Loucy (cell line): ENCODE results near the gene TEPSIN.

Experiments used
- H2AFZ ChIP-seq: fragments of 200-600 bp; sonication (generic); 2 replicates; pipeline ENCODE4 v1.6.0; 2016; ENCODE audit warnings: antibody characterized with exemption, mild to moderate bottlenecking, low read length, moderate library complexity
- H3F3A ChIP-seq: fragments of 200-600 bp; 2 replicates; pipeline ENCODE4 v1.6.0; 2016; ENCODE audit warnings: antibody characterized with exemption, low read depth, mild to moderate bottlenecking
- H3K27me3 ChIP-seq: fragments of 200-600 bp; sonication (generic); 2 replicates; pipeline ENCODE4 v1.6.1; 2014; ENCODE audit warnings: low read length, mild to moderate bottlenecking; ENCODE audit not compliant: insufficient read depth, poor library complexity, severe bottlenecking
- H3K36me3 ChIP-seq: fragments of 200-600 bp; sonication (generic); 2 replicates; pipeline ENCODE4 v1.6.1; 2016; ENCODE audit warnings: low read length; ENCODE audit not compliant: insufficient read depth
- H3K4me1 ChIP-seq: fragments of 200-600 bp; sonication (generic); 2 replicates; pipeline ENCODE4 v1.5.1; 2014; ENCODE audit warnings: low read length, mild to moderate bottlenecking; ENCODE audit not compliant: insufficient read depth, poor library complexity, severe bottlenecking
- H3K4me2 ChIP-seq: fragments of 200-600 bp; sonication (generic); 2 replicates; pipeline ENCODE4 v1.6.0; 2014; ENCODE audit warnings: antibody characterized with exemption, low read length, low read depth, mild to moderate bottlenecking; ENCODE audit not compliant: poor library complexity, severe bottlenecking
- H3K4me3 ChIP-seq: fragments of 200-600 bp; sonication (generic); 2 replicates; pipeline ENCODE4 v1.5.1; 2014; ENCODE audit warnings: low read length, mild to moderate bottlenecking, mixed read lengths; ENCODE audit not compliant: poor library complexity, severe bottlenecking
- H3K79me2 ChIP-seq: fragments of 200-600 bp; sonication (generic); 2 replicates; pipeline ENCODE4 v1.6.1; 2014; ENCODE audit warnings: low read length; ENCODE audit not compliant: insufficient read depth
- H3K9ac ChIP-seq: fragments of 200-600 bp; sonication (generic); 2 replicates; pipeline ENCODE4 v1.6.0; 2014; ENCODE audit warnings: mild to moderate bottlenecking, low read depth, low read length, moderate library complexity; ENCODE audit not compliant: poor library complexity, severe bottlenecking
- H3K9me2 ChIP-seq: fragments of 200-600 bp; sonication (generic); replicated peaks from 2 replicates; pipeline ENCODE4 v1.6.1; 2016; ENCODE audit warnings: low read depth, low read length, mixed read lengths
- H3K9me3 ChIP-seq: fragments of 200-600 bp; sonication (generic); 2 replicates; pipeline ENCODE4 v1.6.1; 2014; ENCODE audit warnings: mild to moderate bottlenecking, antibody characterized with exemption, low read length, low read depth; ENCODE audit not compliant: insufficient read depth
- H4K20me1 ChIP-seq: fragments of 200-600 bp; sonication (generic); 2 replicates; pipeline ENCODE4 v1.6.0; 2014; ENCODE audit warnings: antibody characterized with exemption, low read length, mild to moderate bottlenecking; ENCODE audit not compliant: insufficient read depth, poor library complexity, severe bottlenecking
- CTCF ChIP-seq: fragments of 200-600 bp; sonication (generic); conservative IDR thresholded peaks from 2 replicates; pipeline ENCODE4 v1.5.1; 2014; ENCODE audit warnings: mild to moderate bottlenecking, antibody characterized with exemption, low read length
- EZH2phosphoT487 ChIP-seq: fragments of 200-600 bp; IDR thresholded peaks from 2 replicates; pipeline ENCODE4 v1.6.1; 2018; ENCODE audit warnings: antibody characterized with exemption, mild to moderate bottlenecking, moderate library complexity, borderline replicate concordance

The TEPSIN gene

GRCh38 chr17:81198826-81199481 lies 39.9 kb downstream of the TEPSIN start:
- Histone ChIP-seq H3F3A (no peaks in the 10 kb centered on the region), H3K9me2 (no peaks in the 10 kb centered on the region), H3K79me2 (no peaks in the 10 kb centered on the region), H4K20me1 (no peaks in the 10 kb centered on the region), H3K9me3 (no peaks in the 10 kb centered on the region), H3K4me3 (no peak overlapping the region), H3K27me3 (no peaks in the 10 kb centered on the region), H2AFZ (no peak overlapping the region), H3K4me1 (peaks cover 10% of the 10 kb centered on the region), H3K9ac (no peak overlapping the region), H3K4me2 (no peak overlapping the region), H3K36me3 (peaks cover 29% of the 10 kb centered on the region; the same call in 1 of the 2 replicates)
- TF ChIP-seq CTCF, result no peak

GRCh38 chr17:81197831-81198490 lies 40.9 kb downstream of the TEPSIN start:
- no peak for TF ChIP-seq EZH2phosphoT487
- TF ChIP-seq CTCF, result no peak
- peak overlapping the region; percentile 62 for H3K9ac ChIP-seq
- H3K4me3 ChIP-seq, result peak overlapping the region; percentile 60
- no peaks in the 10 kb centered on the region for H3K27me3 ChIP-seq
- H4K20me1 ChIP-seq, result no peaks in the 10 kb centered on the region
- H2AFZ ChIP-seq, result no peak overlapping the region
- no peaks in the 10 kb centered on the region for H3K9me2 ChIP-seq
- no peaks in the 10 kb centered on the region for H3K79me2 ChIP-seq
- no peaks in the 10 kb centered on the region for H3F3A ChIP-seq
- no peaks in the 10 kb centered on the region for H3K9me3 ChIP-seq
- peaks cover 10% of the 10 kb centered on the region for H3K4me1 ChIP-seq
- H3K36me3 ChIP-seq, result peaks cover 22% of the 10 kb centered on the region; the same call in 1 of the 2 replicates
- H3K4me2 ChIP-seq, result peak overlapping the region; percentile 57

GRCh38 chr17:81197409-81197795 lies 41.5 kb downstream of the TEPSIN start:
- no peaks in the 10 kb centered on the region for H3K9me2 ChIP-seq
- peak overlapping the region; percentile 57 for H3K4me2 ChIP-seq
- H2AFZ ChIP-seq, result no peak overlapping the region
- H3K27me3 ChIP-seq, result no peaks in the 10 kb centered on the region
- no peaks in the 10 kb centered on the region for H4K20me1 ChIP-seq
- peak overlapping the region; percentile 60 for H3K4me3 ChIP-seq
- no peaks in the 10 kb centered on the region for H3F3A ChIP-seq
- peaks cover 10% of the 10 kb centered on the region for H3K4me1 ChIP-seq
- no peak for TF ChIP-seq EZH2phosphoT487
- no peaks in the 10 kb centered on the region for H3K9me3 ChIP-seq
- no peaks in the 10 kb centered on the region for H3K79me2 ChIP-seq
- H3K36me3 ChIP-seq, result peaks cover 19% of the 10 kb centered on the region; the same call in 1 of the 2 replicates
- peak overlapping the region; percentile 62 for H3K9ac ChIP-seq
